HEK293 (cell line): ENCODE measurements around the gene IRGM.

Experiments
- CTCF ChIA-PET: fragments of 350-600 bp; formaldehyde crosslinking; extraction: SDS; loops from one replicate; lab custom pipeline; 2021; ENCODE audit warnings: antibody characterized with exemption; lab: Yijun Ruan, JAX
- POLR2A ChIA-PET: fragments of 300-600 bp; formaldehyde crosslinking; extraction: SDS; loops from one replicate; lab custom pipeline; 2020; ENCODE audit warnings: antibody characterized with exemption, inconsistent platforms; lab: Yijun Ruan, JAX
- H3K27ac ChIP-seq: fragments of 200-500 bp; sonication (Bioruptor generic); 2 replicates; pipeline ENCODE4 v1.5.1; 2014; ENCODE audit warnings: low read depth, low read length, control low read depth, inconsistent platforms; ENCODE audit errors: extremely low read depth
- H3K36me3 ChIP-seq, 2 experiments: fragments of 200-500 bp in 1 of 2; sonication (Bioruptor generic) in 1 of 2; 1 replicate in 1 of 2; 2 replicates in 1 of 2; pipeline ENCODE4 v1.5.1; 2014 to 2017; ENCODE audit warnings: inconsistent platforms in 2 of 2, low read length in 2 of 2; ENCODE audit not compliant: control insufficient read depth in 2 of 2, insufficient read depth in 1 of 2
- H3K4me1 ChIP-seq: fragments of 200-500 bp; sonication (Bioruptor generic); 2 replicates; pipeline ENCODE4 v1.5.1; 2014; ENCODE audit warnings: mild to moderate bottlenecking, low read length, inconsistent platforms; ENCODE audit not compliant: control insufficient read depth, insufficient read depth
- H3K4me3 ChIP-seq: 2 replicates; pipeline ENCODE4 v1.5.1; 2011; ENCODE audit warnings: low read depth, mild to moderate bottlenecking, control low read depth, low read length, moderate library complexity
- H3K9me3 ChIP-seq: fragments of 200-500 bp; sonication (Bioruptor generic); 2 replicates; pipeline ENCODE4 v1.5.1; 2014; ENCODE audit warnings: low read depth, low read length, inconsistent platforms; ENCODE audit not compliant: control insufficient read depth, insufficient read depth
- BCL11B ChIP-seq: fragments of 450-650 bp; formaldehyde crosslinking; IDR thresholded peaks from 2 replicates; pipeline ENCODE4 v1.5.1; 2016; ENCODE audit warnings: low read depth, missing biosample characterization, missing genetic modification characterization
- GLI2 ChIP-seq: fragments of 450-650 bp; formaldehyde crosslinking; IDR thresholded peaks from 2 replicates; pipeline ENCODE4; 2017; ENCODE audit warnings: missing biosample characterization, missing genetic modification characterization, low read depth, borderline replicate concordance
- GLIS1 ChIP-seq: fragments of 450-650 bp; formaldehyde crosslinking; IDR thresholded peaks from 2 replicates; pipeline ENCODE4 v1.5.1; 2016; ENCODE audit warnings: missing biosample characterization, missing genetic modification characterization
- SETDB1 ChIP-seq: IDR thresholded peaks from one replicate; pipeline ENCODE4 v1.6.1; 2017; ENCODE audit warnings: mild to moderate bottlenecking, low read length, moderate library complexity, mixed read lengths; ENCODE audit not compliant: insufficient read length
- SP2 ChIP-seq: fragments of 450-650 bp; formaldehyde crosslinking; IDR thresholded peaks from 2 replicates; pipeline ENCODE4 v1.5.1; 2016; ENCODE audit warnings: missing biosample characterization, missing genetic modification characterization
- TSHZ1 ChIP-seq: fragments of 450-650 bp; formaldehyde crosslinking; IDR thresholded peaks from 2 replicates; pipeline ENCODE4 v1.5.1; 2016; ENCODE audit warnings: missing biosample characterization, missing genetic modification characterization, borderline replicate concordance
- ZBTB10 ChIP-seq: fragments of 450-650 bp; formaldehyde crosslinking; IDR thresholded peaks from 2 replicates; pipeline ENCODE4 v1.5.1; 2016; ENCODE audit warnings: missing biosample characterization, missing genetic modification characterization
- ZBTB7A ChIP-seq: fragments of 450-650 bp; formaldehyde crosslinking; IDR thresholded peaks from 2 replicates; pipeline ENCODE4 v1.5.1; 2016; ENCODE audit warnings: low read depth, missing biosample characterization, missing genetic modification characterization
- ZFP3 ChIP-seq: fragments of 450-650 bp; formaldehyde crosslinking; IDR thresholded peaks from 2 replicates; pipeline ENCODE4 v1.5.1; 2016; ENCODE audit warnings: low read depth, missing biosample characterization, missing genetic modification characterization
- ZNF133 ChIP-seq: fragments of 450-650 bp; formaldehyde crosslinking; IDR thresholded peaks from 2 replicates; pipeline ENCODE4 v1.5.1; 2016; ENCODE audit warnings: missing biosample characterization, missing genetic modification characterization
- ZNF146 ChIP-seq: fragments of 450-650 bp; formaldehyde crosslinking; IDR thresholded peaks from 2 replicates; pipeline ENCODE4 v1.5.1; 2016; ENCODE audit warnings: missing biosample characterization, missing genetic modification characterization
- ZNF175 ChIP-seq: fragments of 450-650 bp; formaldehyde crosslinking; IDR thresholded peaks from 2 replicates; pipeline ENCODE4 v1.5.1; 2016; ENCODE audit warnings: missing biosample characterization, missing genetic modification characterization
- ZNF274 ChIP-seq, 2 experiments: fragments of 200-500 bp in 1 of 2; fragments of 450-650 bp in 1 of 2; sonication (Bioruptor generic) in 1 of 2; formaldehyde crosslinking in 1 of 2; IDR thresholded peaks; 2 replicates each; pipeline versions ENCODE4 v1.5.1 to v1.6.1; 2014 to 2016; ENCODE audit warnings: borderline replicate concordance in 1 of 2, inconsistent platforms in 1 of 2, low read length in 1 of 2, missing biosample characterization in 1 of 2, missing genetic modification characterization in 1 of 2
- ZNF354C ChIP-seq: fragments of 450-650 bp; formaldehyde crosslinking; IDR thresholded peaks from 2 replicates; pipeline ENCODE4 v1.5.1; 2016; ENCODE audit warnings: missing biosample characterization, missing genetic modification characterization, low read depth, borderline replicate concordance
- ZNF48 ChIP-seq: fragments of 450-650 bp; formaldehyde crosslinking; IDR thresholded peaks from 2 replicates; pipeline ENCODE4 v1.5.1; 2016; ENCODE audit warnings: missing biosample characterization, missing genetic modification characterization
- ZNF529 ChIP-seq: fragments of 450-650 bp; formaldehyde crosslinking; IDR thresholded peaks from 2 replicates; pipeline ENCODE4 v1.5.1; 2017; ENCODE audit warnings: missing genetic modification characterization, missing biosample characterization; ENCODE audit not compliant: insufficient replicate concordance
- ZNF555 ChIP-seq: fragments of 450-650 bp; formaldehyde crosslinking; conservative IDR thresholded peaks from 2 replicates; pipeline ENCODE4 v1.5.1; 2017; ENCODE audit warnings: missing biosample characterization, mild to moderate bottlenecking, missing genetic modification characterization, inconsistent platforms
- ZNF558 ChIP-seq: fragments of 450-650 bp; formaldehyde crosslinking; IDR thresholded peaks from 2 replicates; pipeline ENCODE4 v1.5.1; 2016; ENCODE audit warnings: missing biosample characterization, missing genetic modification characterization
- ZNF610 ChIP-seq: fragments of 450-650 bp; formaldehyde crosslinking; IDR thresholded peaks from 2 replicates; pipeline ENCODE4 v1.5.1; 2016; ENCODE audit warnings: missing biosample characterization, missing genetic modification characterization, borderline replicate concordance
- ZNF629 ChIP-seq: fragments of 450-650 bp; formaldehyde crosslinking; IDR thresholded peaks from 2 replicates; pipeline ENCODE4 v1.5.1; 2017; ENCODE audit warnings: missing biosample characterization, missing genetic modification characterization
- ZNF677 ChIP-seq: fragments of 450-650 bp; IDR thresholded peaks from 2 replicates; pipeline ENCODE4 v1.5.0; 2018; ENCODE audit warnings: missing biosample characterization, mild to moderate bottlenecking, missing genetic modification characterization, moderate library complexity
- ZNF701 ChIP-seq: fragments of 450-650 bp; formaldehyde crosslinking; IDR thresholded peaks from 2 replicates; pipeline ENCODE4 v1.5.1; 2016; ENCODE audit warnings: missing biosample characterization, missing genetic modification characterization
- ZNF707 ChIP-seq: fragments of 450-650 bp; formaldehyde crosslinking; IDR thresholded peaks from 2 replicates; pipeline ENCODE4 v1.5.1; 2016; ENCODE audit warnings: missing biosample characterization, missing genetic modification characterization
- ZNF76 ChIP-seq: fragments of 450-650 bp; formaldehyde crosslinking; IDR thresholded peaks from 2 replicates; pipeline ENCODE4; 2016; ENCODE audit warnings: low read depth, missing biosample characterization, missing genetic modification characterization, borderline replicate concordance
- TF ChIP-seq, protein P1 (sequence below): fragments of 450-650 bp; formaldehyde crosslinking; IDR thresholded peaks from 2 replicates; pipeline ENCODE4 v1.5.1; 2016; ENCODE audit warnings: missing biosample characterization, missing genetic modification characterization
- TF ChIP-seq, protein P2 (sequence below): fragments of 450-650 bp; formaldehyde crosslinking; IDR thresholded peaks from 2 replicates; pipeline ENCODE4 v1.5.1; 2017; ENCODE audit warnings: missing biosample characterization, missing genetic modification characterization

Gene IRGM

DNA sequence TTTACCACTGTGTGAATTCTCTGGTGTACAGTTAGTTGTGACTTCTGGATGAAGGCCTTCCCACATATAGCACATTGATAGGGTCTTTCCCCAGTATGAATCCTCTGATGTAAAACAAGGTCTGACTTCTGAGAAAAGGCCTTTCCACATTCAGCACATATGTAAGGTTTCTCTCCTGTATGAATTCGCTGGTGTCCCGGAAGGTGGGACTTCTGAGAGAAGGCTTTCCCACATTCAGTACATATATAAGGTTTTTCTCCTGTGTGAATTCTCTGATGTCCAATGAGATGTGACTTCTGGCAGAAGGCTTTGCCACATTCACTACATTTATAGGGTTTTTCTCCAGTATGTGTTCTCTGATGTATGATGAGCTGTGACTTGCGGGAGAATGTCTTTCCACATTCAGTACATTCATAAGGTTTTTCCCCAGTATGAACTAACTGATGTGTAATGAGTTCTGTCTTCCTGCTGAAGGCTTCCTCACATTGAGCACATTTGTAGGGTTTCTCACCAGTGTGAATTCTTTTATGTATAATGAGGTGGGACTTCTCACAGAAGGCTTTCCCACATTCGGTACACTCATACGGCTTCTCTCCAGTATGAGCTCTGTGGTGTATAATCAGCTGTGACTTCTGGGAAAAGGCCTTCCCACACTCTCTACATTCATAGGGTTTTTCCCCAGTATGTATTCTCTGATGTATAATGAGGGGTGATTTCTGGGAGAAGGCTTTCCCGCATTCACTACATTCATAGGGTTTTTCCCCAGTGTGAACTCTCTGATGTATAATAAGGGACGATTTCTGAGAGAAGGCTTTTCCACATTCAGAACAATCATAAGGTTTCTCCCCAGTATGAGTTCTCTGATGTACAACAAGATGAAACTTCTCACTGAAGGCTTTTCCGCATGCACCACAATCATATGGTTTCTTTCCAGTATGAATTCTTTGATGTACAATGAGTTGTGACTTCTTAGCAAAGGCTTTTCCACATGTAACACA is 49.4 kb downstream of the IRGM start:
- Histone ChIP-seq H3K4me1 (no peaks in the 10 kb centered on the region), H3K4me3 (no peak overlapping the region), H3K36me3 (peaks cover 0 to 39% of the 10 kb centered on the region in 2 experiments; a peak in 1 of 3 replicates), H3K27ac (no peak overlapping the region), H3K9me3 (no peaks in the 10 kb centered on the region)
- ChIA-PET POLR2A (interaction anchor here (1.0 kb wide), 1 partner anchor 9 kb away, joined by 3 read pairs; the partner anchor contains the start of gene ZNF300), CTCF (interaction anchor here (0.5 to 1.2 kb wide), 4 partner anchors 15 to 585 kb away, joined by 3 to 4 read pairs (median 3); no protein-coding TSS in a partner anchor)
- TF ChIP-seq ZNF629 (tag by site-specific recombination) (no peak), ZNF146 (tag by site-specific recombination) (no peak), ZNF558 (tag by site-specific recombination) (0 out of 2 replicates have a peak, but pooled peaks have one; percentile 36), ZNF48 (tag by site-specific recombination) (no peak), SP2 (tag by site-specific recombination) (no peak), ZNF354C (tag by site-specific recombination) (no peak), ZNF707 (tag by site-specific recombination) (no peak), ZNF76 (tag by site-specific recombination) (no peak), ZNF610 (tag by site-specific recombination) (no peak), ZFP3 (tag by site-specific recombination) (no peak), ZNF555 (no peak), ZNF175 (tag by site-specific recombination) (no peak), BCL11B (tag by site-specific recombination) (no peak), ZBTB7A (tag by site-specific recombination) (no peak), GLI2 (tag by site-specific recombination) (no peak), TSHZ1 (tag by site-specific recombination) (no peak), GLIS1 (tag by site-specific recombination) (no peak), ZNF274 (IDR thresholded peaks at IDR 0.05; ENCODE audit: low read length) (peak; percentile 81), ZNF274 (tag by site-specific recombination; IDR thresholded peaks at IDR 0.05; ENCODE audit: borderline replicate concordance) (peak; percentile 85; the same call in 1 of the 2 replicates), ZNF701 (no peak), ZBTB10 (tag by site-specific recombination) (no peak), ZNF133 (tag by site-specific recombination) (no peak), ZNF529 (no peak), ZNF677 (tag by site-specific recombination) (no peak), SETDB1 (peak; percentile 98)
- TF ChIP-seq, protein P1, sequence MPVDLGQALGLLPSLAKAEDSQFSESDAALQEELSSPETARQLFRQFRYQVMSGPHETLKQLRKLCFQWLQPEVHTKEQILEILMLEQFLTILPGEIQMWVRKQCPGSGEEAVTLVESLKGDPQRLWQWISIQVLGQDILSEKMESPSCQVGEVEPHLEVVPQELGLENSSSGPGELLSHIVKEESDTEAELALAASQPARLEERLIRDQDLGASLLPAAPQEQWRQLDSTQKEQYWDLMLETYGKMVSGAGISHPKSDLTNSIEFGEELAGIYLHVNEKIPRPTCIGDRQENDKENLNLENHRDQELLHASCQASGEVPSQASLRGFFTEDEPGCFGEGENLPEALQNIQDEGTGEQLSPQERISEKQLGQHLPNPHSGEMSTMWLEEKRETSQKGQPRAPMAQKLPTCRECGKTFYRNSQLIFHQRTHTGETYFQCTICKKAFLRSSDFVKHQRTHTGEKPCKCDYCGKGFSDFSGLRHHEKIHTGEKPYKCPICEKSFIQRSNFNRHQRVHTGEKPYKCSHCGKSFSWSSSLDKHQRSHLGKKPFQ (tag by site-specific recombination): no peak
- TF ChIP-seq, protein P2, sequence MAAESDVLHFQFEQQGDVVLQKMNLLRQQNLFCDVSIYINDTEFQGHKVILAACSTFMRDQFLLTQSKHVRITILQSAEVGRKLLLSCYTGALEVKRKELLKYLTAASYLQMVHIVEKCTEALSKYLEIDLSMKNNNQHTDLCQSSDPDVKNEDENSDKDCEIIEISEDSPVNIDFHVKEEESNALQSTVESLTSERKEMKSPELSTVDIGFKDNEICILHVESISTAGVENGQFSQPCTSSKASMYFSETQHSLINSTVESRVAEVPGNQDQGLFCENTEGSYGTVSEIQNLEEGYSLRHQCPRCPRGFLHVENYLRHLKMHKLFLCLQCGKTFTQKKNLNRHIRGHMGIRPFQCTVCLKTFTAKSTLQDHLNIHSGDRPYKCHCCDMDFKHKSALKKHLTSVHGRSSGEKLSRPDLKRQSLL (tag by site-specific recombination): no peak
